ENCODE measurements around the gene AASS. TPM values are rescaled to one million over a fixed set of nuclear protein-coding genes. Genes with fewer than 3 reads are reported as not detected.

The AASS gene
- total and polyA plus RNA-seq, 2 donors (not counting 3 experiments of a cell fraction or from before 2014, with no cell fraction given) = 11.1 to 27.8 TPM

- H3K9me1 ChIP-seq (replicated peaks; ENCODE audit: control insufficient read depth, extremely low read depth, insufficient read depth, low read length) = no peaks in the 10 kb centered on the region
- H3K79me2 ChIP-seq (ENCODE audit: control insufficient read depth, insufficient read depth, low read length) = peaks cover 24% of the 10 kb centered on the region
- intact Hi-C loops (cut with micrococcal nuclease) = no loop called here
- H3K4me3 ChIP-seq (replicated peaks in 1 of 3; ENCODE audit: insufficient read depth in 1 of 3, low read depth in 1 of 3, low read length in 3 of 3) = no peak overlapping the region
- no peak overlapping the region for H3K27ac ChIP-seq (ENCODE audit: insufficient read depth, low read depth, low read length)
- DNase-seq (ENCODE audit: low read depth, low spot score) = no peak
- no peaks in the 10 kb centered on the region for H3K36me3 ChIP-seq (ENCODE audit: control insufficient read depth in 2 of 2, extremely low read depth in 1 of 2, insufficient read depth in 2 of 2, low read length in 2 of 2)
- no TSS peak for BruUV-seq (replicated peaks)
- no peaks in the 10 kb centered on the region for H4K20me1 ChIP-seq (replicated peaks; ENCODE audit: control insufficient read depth, extremely low read depth, insufficient read depth, low read length)
- dilution Hi-C loops (cut with MboI; ENCODE audit: extremely low pct_ligation_motif_present, low sequenced_read_pairs) = no loop called here
- H3K27me3 ChIP-seq (ENCODE audit: control insufficient read depth in 2 of 2, insufficient read depth in 2 of 2, low read length in 2 of 2) = no peaks in the 10 kb centered on the region
- peaks cover 9% of the 10 kb centered on the region for H3K4me1 ChIP-seq (ENCODE audit: control insufficient read depth, extremely low read depth, insufficient read depth, low read length)
- TF ChIP-seq FOS (IDR thresholded peaks at IDR 0.05; ENCODE audit: borderline replicate concordance, insufficient read depth, low read length) (no peak), POLR2AphosphoS5 (IDR thresholded peaks at IDR 0.05; ENCODE audit: insufficient read depth, low read depth, low read length) (no peak), POLR2A (IDR thresholded peaks at IDR 0.05; ENCODE audit: low read depth, low read length) (no peak), MYC (IDR thresholded peaks at IDR 0.05; ENCODE audit: low read depth, low read length) (no peak), MAX (IDR thresholded peaks at IDR 0.05; ENCODE audit: insufficient read depth, insufficient read length) (no peak), CTCF (IDR thresholded peaks at IDR 0.05; ENCODE audit: extremely low read depth in 1 of 2, insufficient read depth in 1 of 2, low read depth in 1 of 2, low read length in 2 of 2) (no peak), GATA2 (IDR thresholded peaks at IDR 0.05; ENCODE audit: insufficient read depth, insufficient read length, low read depth, low read length) (no peak), JUN (IDR thresholded peaks at IDR 0.05; ENCODE audit: borderline replicate concordance, insufficient read depth, insufficient read length, low read depth) (no peak), EZH2 (IDR thresholded peaks at IDR 0.05; ENCODE audit: borderline replicate concordance, low read depth, low read length, severe bottlenecking) (no peak)
- no peak for FAIRE-seq
- no peak overlapping the region for H3K4me2 ChIP-seq (ENCODE audit: insufficient read depth, low read length)
- ChIA-PET CTCF (interaction anchor here (1.6 kb wide), 1 partner anchor 41 kb away, joined by 3 read pairs; no protein-coding TSS in a partner anchor), POLR2A (no interaction called here)
- H3K9me3 ChIP-seq (replicated peaks; ENCODE audit: control insufficient read depth, insufficient read depth, low read length) = no peaks in the 10 kb centered on the region
- no peak overlapping the region for H3K9ac ChIP-seq (replicated peaks; ENCODE audit: extremely low read depth, insufficient read depth, low read length)
- H2AFZ ChIP-seq (ENCODE audit: low read depth, low read length) = no peak overlapping the region
Measured at GRCh38 chr7:122133477-122133876, 10.6 kb downstream of the AASS start.

Measured in endothelial cell of umbilical vein (primary cell).